ENCODE data around the gene PARP12. TPM values are rescaled to one million over a fixed set of nuclear protein-coding genes. Genes with fewer than 3 reads are reported as not detected.

Gene PARP12
- polyA plus RNA-seq, 1 donor (not counting 4 experiments of a cell fraction or from before 2014, with no cell fraction given): 66.0 TPM

DNA sequence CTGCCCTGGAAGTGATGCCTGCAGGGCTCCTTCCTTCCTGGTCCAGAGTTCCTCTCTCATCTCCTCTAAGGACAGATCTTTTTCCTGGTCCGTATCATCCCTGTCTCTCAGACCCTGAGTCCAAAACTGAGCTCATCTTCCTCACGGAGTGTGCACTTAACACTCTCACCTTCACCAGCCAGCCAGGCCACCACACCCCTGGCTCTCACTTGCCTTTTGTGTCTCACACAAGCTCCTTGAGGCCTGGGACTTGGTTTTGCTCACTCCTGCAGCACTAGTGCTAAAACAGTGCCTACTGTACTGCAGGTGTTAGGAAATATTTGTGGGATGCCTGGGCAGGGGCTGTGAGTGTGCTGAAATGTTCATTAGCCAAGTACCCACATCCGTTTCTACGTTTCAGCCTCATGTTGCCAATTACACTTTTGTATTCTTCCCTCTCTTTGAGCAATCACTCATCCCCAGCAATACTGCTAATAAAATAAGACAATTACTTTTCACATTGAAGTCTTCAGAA is 21.4 kb upstream of the PARP12 start:
- Histone ChIP-seq H3K27ac (ENCODE audit: control insufficient read depth, insufficient read depth, low read length) (no peak overlapping the region), H3K9me3 (ENCODE audit: control insufficient read depth, low read depth, low read length) (no peaks in the 10 kb centered on the region), H3K9ac (ENCODE audit: control insufficient read depth, extremely low read depth, insufficient read depth, low read length) (no peak overlapping the region), H2AFZ (ENCODE audit: control insufficient read depth, low read length) (no peak overlapping the region), H3K9me1 (ENCODE audit: control insufficient read depth, extremely low read depth, insufficient read depth, low read length) (no peaks in the 10 kb centered on the region), H3K79me2 (ENCODE audit: control insufficient read depth, insufficient read depth, low read length) (no peaks in the 10 kb centered on the region), H3K4me2 (ENCODE audit: control insufficient read depth, extremely low read depth, insufficient read depth, low read depth, low read length) (no peak overlapping the region), H3K4me3 (ENCODE audit: control insufficient read depth in 2 of 3, extremely low read depth in 1 of 3, insufficient read depth in 2 of 3, low read depth in 1 of 3, low read length in 3 of 3) (no peak overlapping the region), H4K20me1 (ENCODE audit: control insufficient read depth, extremely low read depth, insufficient read depth, low read length) (no peaks in the 10 kb centered on the region), H3K36me3 (ENCODE audit: control insufficient read depth in 2 of 2, extremely low read depth in 1 of 2, insufficient read depth in 2 of 2, low read length in 2 of 2) (no peaks in the 10 kb centered on the region), H3K27me3 (ENCODE audit: control insufficient read depth, extremely low read depth, insufficient read depth, low read length) (peaks cover 5% of the 10 kb centered on the region), H3K4me1 (ENCODE audit: control insufficient read depth, extremely low read depth, insufficient read depth, low read length) (no peaks in the 10 kb centered on the region)
- FAIRE-seq (no peak), DNase-seq (ENCODE audit: low read depth, low spot score) (no peak)
- TF ChIP-seq, protein P1, sequence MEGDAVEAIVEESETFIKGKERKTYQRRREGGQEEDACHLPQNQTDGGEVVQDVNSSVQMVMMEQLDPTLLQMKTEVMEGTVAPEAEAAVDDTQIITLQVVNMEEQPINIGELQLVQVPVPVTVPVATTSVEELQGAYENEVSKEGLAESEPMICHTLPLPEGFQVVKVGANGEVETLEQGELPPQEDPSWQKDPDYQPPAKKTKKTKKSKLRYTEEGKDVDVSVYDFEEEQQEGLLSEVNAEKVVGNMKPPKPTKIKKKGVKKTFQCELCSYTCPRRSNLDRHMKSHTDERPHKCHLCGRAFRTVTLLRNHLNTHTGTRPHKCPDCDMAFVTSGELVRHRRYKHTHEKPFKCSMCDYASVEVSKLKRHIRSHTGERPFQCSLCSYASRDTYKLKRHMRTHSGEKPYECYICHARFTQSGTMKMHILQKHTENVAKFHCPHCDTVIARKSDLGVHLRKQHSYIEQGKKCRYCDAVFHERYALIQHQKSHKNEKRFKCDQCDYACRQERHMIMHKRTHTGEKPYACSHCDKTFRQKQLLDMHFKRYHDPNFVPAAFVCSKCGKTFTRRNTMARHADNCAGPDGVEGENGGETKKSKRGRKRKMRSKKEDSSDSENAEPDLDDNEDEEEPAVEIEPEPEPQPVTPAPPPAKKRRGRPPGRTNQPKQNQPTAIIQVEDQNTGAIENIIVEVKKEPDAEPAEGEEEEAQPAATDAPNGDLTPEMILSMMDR (optimal IDR thresholded peaks at IDR 0.05 in 1 of 3, IDR thresholded peaks at IDR 0.05 in 1 of 3, conservative IDR thresholded peaks at IDR 0.05 in 1 of 3; ENCODE audit: extremely low read depth in 1 of 3, insufficient read depth in 2 of 3, low read length in 3 of 3): no peak
- no peak for TF ChIP-seq EZH2 (IDR thresholded peaks at IDR 0.05; ENCODE audit: low read length)
- dilution Hi-C loops (cut with MboI; ENCODE audit: extremely low pct_ligation_motif_present, low sequenced_read_pairs): no loop called here

DNA sequence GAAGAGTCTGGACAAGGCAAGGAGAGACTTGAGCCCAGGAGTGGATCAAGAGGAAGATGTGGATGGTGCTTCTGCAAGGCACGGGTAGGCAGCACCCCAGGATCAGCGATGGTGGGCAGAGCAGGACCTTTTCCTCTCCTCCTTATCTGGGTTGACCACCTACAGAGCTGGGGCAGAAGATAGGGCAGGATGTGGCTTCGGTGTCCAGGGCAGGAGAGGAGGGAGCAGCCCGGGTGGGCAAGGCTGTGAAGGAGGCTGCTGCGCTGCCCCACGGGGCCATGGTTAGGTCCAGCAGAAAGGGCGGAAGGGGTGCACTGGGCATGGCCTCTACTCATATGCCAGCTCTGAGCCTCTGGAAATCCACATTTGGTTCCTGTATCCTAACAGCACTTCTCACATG is 20.0 kb upstream of the PARP12 start:
- DNase-seq (ENCODE audit: low read depth, low spot score): no peak
- dilution Hi-C loops (cut with MboI; ENCODE audit: extremely low pct_ligation_motif_present, low sequenced_read_pairs): no loop called here
- H2AFZ ChIP-seq (ENCODE audit: control insufficient read depth, low read length): no peak overlapping the region
- FAIRE-seq: no peak
- H3K79me2 ChIP-seq (ENCODE audit: control insufficient read depth, insufficient read depth, low read length): no peaks in the 10 kb centered on the region
- H3K36me3 ChIP-seq (ENCODE audit: control insufficient read depth in 2 of 2, extremely low read depth in 1 of 2, insufficient read depth in 2 of 2, low read length in 2 of 2): no peaks in the 10 kb centered on the region
- H3K4me1 ChIP-seq (ENCODE audit: control insufficient read depth, extremely low read depth, insufficient read depth, low read length): no peaks in the 10 kb centered on the region
- no peak overlapping the region for H3K4me2 ChIP-seq (ENCODE audit: control insufficient read depth, extremely low read depth, insufficient read depth, low read depth, low read length)
- TF ChIP-seq, protein P1 (optimal IDR thresholded peaks at IDR 0.05 in 1 of 3, IDR thresholded peaks at IDR 0.05 in 1 of 3, conservative IDR thresholded peaks at IDR 0.05 in 1 of 3; ENCODE audit: extremely low read depth in 1 of 3, insufficient read depth in 2 of 3, low read length in 3 of 3): no peak
- TF ChIP-seq EZH2 (IDR thresholded peaks at IDR 0.05; ENCODE audit: low read length): no peak
- no peak overlapping the region for H3K27ac ChIP-seq (ENCODE audit: control insufficient read depth, insufficient read depth, low read length)
- no peaks in the 10 kb centered on the region for H3K9me3 ChIP-seq (ENCODE audit: control insufficient read depth, low read depth, low read length)
- no peak overlapping the region for H3K9ac ChIP-seq (ENCODE audit: control insufficient read depth, extremely low read depth, insufficient read depth, low read length)
- no peaks in the 10 kb centered on the region for H3K9me1 ChIP-seq (ENCODE audit: control insufficient read depth, extremely low read depth, insufficient read depth, low read length)
- no peaks in the 10 kb centered on the region for H4K20me1 ChIP-seq (ENCODE audit: control insufficient read depth, extremely low read depth, insufficient read depth, low read length)
- H3K27me3 ChIP-seq (ENCODE audit: control insufficient read depth, extremely low read depth, insufficient read depth, low read length): peaks cover 5% of the 10 kb centered on the region
- H3K4me3 ChIP-seq (ENCODE audit: control insufficient read depth in 2 of 3, extremely low read depth in 1 of 3, insufficient read depth in 2 of 3, low read depth in 1 of 3, low read length in 3 of 3): no peak overlapping the region

Data from keratinocyte (primary cell).